NCI-H1417 (cell line): ENCODE results near the gene CCDC68.
"Not testable (repeated sequence)": the region's sequence is repeated elsewhere in the genome, so short reads cannot be mapped to it uniquely, and the experiment has no call there.

Experiments
- DNase-seq, 3 experiments: peaks; one replicate each; lab custom pipeline; 2025; lab: John Stamatoyannopoulos, UW

Gene CCDC68, protein sequence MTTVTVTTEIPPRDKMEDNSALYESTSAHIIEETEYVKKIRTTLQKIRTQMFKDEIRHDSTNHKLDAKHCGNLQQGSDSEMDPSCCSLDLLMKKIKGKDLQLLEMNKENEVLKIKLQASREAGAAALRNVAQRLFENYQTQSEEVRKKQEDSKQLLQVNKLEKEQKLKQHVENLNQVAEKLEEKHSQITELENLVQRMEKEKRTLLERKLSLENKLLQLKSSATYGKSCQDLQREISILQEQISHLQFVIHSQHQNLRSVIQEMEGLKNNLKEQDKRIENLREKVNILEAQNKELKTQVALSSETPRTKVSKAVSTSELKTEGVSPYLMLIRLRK

DNA sequence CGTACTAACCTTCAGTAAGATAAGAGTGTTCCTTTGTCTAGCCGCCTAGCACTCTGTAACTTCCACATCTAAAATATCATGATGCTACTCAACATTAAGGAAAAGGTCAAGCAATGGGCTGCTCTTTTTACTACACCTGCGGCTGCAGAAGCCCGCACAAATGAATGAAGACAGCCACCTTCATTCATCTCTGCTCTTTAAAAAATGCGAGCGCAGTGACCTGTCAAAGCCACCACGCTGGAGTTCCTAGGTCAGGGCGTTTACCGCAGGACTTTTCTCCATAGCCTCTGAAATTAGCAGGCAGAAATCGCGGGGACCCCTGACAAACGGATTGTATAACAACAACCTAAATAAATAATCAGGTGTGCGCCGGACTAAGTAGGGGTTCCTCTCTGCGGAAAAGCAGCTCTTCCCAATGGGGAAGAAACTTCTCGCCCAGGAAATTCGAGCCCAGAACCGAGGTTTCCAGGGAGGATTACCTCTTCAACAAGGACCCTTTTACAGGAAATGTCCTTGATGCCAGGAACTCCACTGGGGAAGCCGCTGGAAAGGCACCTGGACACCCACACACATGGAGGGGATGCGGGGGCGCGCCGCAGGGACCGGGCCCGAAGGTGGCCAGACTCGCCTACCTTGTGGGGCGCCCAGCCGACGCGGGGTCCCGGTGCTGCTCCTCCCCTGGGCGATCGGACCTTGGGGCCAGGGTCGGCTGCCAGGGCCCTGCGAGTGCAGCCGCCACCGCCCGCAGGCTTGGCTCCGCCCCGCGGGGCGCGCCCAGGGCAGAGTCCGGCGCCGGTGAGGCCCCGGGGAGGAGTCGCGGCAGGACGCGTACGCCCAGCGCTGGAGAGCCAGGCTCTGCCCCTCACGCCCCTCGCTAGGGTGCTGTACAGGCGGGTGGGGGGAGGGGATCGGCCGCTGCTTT is at the start of gene CCDC68:
TSS of gene CCDC68 (minus strand) at position 758 of the 922 bp plus-strand sequence. CDS start 16,670 bp downstream, outside the sequence.
- DNase-seq: no peak

DNA sequence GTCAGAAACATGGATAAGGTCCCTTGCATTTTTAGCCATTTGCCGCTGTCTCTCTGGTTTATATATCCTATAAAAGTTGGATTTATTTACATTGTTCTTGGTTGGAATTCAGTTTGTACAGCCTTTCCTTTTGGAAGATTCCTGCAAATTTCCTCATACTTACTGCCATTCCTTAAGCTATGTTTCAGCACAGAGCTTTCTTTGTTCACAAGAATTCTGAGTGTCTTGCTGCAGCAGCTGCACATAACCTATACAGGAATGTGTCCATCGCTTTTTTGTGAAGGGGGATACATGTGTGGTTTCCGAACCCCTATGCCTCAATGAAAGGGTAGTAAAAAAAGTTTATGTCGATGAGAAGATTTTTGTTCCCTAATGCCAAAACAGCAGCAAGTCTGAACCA is 48.3 kb upstream of the CCDC68 start:
- DNase-seq: no peak

DNA sequence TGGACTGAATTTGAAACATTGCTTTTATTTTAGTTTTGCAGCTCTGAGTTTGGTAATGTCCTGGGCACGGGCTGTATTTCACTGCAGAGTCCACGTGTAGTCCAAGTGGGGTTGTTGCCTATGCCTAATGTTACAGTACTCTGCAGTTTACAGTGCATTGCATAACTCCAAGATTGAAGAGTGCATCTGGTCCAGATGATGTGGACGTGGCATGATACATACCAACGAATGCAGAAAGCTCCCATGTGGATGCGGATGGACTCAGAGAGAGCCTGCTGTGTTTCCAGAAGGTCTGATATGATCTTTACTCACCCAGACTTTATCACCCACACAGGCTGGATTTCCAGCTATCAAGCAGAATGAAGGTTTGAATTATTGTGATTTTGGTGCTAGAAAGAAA is 44.4 kb upstream of the CCDC68 start:
- no peak for DNase-seq

DNA sequence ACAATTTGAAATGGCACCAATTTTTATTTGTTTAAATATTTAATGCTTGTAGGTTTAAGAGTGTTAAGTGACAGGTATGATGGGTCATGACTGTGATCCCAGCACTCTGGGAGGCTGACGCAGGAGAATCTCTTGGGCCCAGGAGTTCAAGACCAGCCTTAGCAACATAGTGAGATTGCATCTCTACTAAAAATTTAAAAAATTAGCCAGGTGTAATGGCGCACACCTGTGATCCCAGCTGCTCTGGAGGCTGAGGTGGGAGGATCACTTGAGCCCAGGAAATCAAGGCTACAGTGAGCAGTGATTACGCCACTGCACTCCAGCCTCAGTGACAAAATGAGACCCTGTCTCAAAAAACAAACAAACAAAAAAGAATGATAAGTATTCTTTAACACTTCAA is 43.0 kb upstream of the CCDC68 start:
- DNase-seq: no peak

DNA sequence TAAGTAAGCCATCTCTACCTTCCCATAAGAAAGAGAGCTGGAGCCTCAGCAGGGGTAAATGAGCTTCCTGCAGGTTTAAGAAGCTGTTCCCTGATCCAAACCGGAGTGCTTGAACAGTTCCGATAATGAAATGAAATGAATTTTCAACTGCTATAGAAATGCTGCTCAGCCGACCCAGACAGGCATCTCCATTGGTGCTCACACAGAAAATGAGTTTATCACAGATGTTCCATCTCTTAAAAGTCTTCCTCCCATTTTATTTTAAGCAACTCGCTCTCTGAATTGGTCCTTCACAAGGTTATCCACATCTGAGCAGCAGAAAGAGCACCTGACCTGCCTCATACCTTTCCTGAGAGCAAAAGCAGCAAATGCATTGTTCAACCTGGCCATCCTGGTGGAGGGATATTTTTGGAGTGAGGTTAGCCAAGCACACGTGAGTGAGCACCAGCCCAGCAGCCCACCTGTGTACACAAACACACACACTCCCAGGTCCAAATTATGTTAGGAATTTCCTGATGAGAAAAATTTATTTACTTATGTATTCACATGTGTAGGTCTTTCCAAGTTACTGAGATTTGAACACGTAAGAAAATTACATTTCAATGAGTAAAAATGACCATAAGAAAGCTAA is 42.2 kb upstream of the CCDC68 start:
- peak; percentile 29 to 75 (median 36) for DNase-seq

DNA sequence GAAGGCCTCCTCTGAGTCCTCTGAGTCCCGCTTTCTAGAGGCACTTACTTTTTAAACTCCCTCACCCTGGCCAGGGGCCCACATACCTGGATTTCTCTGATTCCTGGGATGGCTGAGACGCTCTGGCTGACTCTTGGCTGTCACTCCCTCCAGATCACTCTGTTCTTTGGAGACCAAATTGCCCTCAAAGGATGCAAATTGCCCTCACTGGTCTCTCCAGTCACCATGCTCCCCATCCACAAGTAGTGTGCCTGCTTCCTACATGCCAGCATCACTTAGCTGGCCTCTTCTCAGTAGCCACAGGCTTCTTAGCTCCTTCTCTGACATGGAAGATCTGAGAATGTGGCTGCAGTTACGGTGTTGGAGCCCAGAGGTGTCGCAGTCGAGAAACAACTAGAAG is 41.3 kb upstream of the CCDC68 start:
- DNase-seq: peak in 1 of 3 experiments; percentile 67

DNA sequence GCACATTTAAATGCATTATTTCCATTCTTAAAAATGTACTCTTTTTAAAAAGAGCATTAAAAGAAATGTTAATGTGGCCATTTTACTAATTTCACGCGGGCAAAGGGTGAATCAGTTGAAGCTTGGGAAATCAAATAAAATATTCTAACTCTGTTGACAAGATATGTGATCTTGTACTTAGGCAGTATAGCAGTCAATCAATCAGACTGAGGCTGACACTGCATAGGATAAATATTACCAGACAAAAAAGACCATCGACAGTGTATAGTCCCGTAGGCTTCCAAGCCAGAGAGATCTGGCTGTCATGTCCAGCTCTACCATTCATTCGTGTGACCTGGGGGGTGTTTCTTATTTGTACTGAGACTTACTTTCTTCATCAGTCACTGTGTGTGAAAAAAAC is 39.8 kb upstream of the CCDC68 start:
- DNase-seq: no peak

DNA sequence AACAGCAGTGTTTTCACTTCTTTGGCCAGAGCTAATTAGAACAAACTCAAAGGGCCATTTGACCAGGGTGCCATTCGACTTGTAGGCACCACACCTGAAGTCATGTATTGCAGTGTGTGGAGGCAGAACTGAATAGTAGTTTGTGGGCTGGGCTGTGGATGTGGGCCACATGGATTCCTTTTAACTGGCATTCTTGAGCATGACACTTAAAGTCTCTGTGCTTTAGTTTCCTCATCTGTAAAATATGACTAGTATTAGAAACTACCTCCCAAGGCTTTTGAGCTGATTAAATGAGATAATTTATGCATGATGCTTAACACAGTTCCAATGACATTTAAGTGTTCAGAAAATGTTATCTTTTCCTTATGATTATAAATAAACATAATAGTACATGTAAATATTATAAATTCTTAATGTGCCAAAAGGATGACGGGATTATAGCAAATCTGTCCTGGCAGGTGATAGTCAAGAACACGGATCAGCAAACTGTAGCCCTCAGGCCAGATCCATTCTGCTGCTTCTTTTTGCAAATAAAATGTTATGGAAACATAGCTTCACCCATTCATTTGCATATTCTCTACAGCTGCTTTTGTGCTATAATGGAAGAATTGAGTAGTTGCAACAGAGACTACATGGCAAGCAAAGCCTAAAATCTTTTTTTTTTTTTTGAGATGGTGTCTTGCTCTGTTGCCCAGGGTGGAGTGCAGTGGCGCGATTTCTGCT is 36.3 kb upstream of the CCDC68 start:
- no peak for DNase-seq

DNA sequence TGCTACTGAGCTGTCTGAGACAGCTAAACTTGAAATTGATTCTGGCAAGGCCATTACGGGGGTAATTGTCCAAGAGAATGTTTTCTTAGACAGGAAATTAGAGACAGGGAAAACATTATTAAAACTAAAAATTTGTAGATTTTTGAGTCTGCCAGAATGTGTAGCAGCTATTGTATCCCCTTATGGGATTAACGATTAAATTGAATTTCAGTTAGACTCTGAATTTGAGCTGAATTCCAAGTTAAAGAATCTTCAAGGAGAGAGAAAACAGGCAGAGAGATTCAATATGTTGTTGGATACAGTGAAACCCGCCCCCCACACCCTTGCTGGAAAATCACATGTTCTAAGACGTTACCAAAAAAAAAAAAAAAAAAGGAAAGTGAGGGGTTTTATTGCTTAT is 32.7 kb upstream of the CCDC68 start:
- DNase-seq: no peak

DNA sequence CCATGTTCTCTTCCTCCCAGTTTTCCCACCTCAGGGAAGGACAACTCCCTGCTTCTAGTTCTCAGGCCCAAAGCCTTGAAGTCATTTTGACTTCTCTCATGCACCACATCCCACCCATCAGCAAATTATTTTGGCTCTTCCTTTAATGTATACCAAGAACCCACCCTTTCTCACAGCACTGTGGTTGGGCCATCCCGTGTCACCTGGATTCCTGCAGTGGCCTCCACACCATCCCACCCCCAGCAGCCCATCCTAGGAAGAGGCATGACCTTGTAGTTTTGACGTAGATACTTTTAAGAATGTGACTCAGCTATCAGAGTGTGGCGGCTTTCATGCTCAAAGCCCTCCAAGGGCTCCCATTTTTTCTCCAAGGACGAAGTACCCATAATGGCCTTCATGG is 25.6 kb upstream of the CCDC68 start:
- no peak for DNase-seq

DNA sequence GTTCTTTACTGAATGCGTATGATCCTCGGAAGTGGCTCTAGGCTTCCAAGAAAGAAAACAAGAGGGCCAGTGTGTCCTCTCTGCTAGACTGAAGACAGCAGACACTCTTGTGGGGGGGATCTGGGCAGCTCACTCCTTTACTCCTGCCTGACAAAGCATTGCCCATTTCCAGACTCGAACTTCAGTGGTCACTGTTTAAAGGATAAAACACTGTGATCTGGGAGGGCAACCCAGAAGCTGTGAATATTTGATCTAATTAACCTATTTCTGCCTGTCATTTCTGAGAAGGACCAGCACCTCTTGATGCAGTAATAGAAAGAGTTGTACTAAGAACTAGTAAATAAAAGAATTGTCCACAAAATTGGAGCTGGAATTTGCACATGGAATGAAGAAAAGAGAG is 24.5 kb upstream of the CCDC68 start:
- no peak for DNase-seq

DNA sequence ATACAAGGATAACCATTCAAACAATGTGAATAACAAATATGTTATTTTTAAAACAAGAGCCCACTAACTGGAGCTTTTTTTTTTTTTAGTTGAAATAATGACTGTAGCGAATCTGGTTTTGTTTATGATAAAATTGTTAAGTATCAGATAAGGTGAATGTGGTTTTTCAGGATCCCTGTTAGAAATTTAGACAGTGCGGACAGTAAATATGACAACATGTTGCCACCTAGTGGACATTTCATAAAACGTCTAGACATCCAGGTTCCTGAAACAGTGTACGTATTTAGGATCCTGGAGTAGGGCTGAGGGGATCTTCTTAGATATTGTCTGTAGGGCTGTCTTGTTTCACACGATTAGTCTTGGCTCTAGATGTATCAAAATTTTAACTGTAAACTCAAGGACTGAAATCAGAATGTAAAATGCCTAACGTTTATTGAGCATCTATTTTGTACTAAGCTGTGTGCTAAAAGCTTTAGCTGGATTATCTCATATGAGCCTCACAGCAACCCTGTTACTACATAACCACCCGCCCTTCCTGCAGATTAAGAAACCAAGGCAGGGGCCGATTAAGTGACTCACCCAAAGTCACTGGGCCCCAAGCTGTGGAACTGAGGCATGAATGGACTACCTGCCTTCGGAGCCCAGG is 23.9 kb upstream of the CCDC68 start:
- peak; percentile 27 to 82 (median 44) for DNase-seq

DNA sequence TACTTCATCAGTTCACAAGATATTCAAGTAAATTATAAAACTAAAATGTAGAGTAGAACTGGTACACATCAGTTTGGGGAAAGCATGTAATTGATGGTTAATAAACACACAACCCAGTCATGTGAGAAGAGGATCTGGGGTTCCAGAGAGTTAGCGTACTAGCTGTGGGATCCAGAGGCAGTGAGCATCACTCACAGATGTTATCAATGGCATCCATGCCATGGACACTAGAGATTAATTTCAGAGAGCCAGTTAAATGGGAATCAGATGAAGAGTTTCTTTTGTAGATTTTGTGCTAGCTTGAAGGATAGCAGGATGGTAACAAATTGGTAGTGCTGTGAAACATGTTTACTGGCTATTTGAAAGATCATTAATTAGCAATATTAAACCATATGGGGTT is 21.8 kb upstream of the CCDC68 start:
- no peak for DNase-seq

DNA sequence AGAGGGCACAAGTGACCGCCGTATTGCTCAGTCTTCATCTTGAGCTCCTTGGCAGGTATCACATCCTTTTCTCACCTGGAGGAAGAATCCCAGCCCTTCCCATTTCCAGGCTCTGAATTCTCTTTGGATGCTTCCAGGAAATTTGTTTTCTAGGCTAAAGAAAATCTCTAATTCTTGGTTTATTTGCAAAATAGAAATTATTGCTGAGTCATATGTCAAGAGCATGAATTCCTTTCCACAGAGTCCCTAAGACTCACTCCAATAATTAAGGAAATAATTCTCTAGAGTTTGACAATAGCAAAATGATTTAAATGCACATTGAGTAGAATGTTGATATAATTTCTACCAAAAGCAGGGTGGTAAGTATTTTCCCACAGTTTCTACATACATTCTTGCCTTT is 16.3 kb upstream of the CCDC68 start:
- DNase-seq: no peak

DNA sequence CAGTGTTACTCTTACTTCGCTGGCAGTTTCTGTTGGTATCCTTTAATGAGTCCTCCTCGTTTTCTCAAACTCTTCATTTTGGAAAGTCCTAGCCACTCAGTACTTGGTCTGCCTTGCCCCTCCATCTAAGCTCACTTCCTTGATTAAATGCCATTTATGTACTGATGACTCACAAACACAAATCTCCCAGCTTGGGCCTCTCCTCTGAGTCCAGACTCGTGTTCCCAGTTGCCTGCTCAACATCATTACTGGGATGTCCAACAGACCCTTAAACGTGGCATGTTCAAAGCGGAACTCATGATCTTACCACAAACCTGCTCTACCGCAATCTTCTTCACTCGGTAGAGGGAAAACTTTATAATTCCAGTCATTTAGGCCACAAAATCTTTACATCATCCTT is 13.8 kb upstream of the CCDC68 start:
- no peak for DNase-seq

DNA sequence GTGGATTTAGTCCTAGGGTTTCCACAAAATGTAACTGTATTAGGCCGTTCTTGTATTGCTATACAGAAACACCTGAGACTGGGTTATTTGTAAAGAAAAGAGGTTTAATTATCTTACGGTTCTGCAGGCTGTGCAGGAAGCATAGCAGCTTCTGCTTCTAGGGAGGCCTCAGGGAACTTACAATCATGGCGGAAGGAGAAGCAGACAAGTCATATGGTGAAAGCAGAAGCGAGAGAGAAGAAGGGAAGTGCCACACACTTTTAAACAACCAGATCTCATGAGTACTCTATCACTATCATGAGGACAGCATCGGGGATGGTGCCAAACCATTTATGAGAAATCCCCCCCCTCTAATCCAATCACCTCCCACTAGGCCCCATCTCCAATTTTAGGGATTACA is 9.5 kb upstream of the CCDC68 start:
- DNase-seq: no peak

DNA sequence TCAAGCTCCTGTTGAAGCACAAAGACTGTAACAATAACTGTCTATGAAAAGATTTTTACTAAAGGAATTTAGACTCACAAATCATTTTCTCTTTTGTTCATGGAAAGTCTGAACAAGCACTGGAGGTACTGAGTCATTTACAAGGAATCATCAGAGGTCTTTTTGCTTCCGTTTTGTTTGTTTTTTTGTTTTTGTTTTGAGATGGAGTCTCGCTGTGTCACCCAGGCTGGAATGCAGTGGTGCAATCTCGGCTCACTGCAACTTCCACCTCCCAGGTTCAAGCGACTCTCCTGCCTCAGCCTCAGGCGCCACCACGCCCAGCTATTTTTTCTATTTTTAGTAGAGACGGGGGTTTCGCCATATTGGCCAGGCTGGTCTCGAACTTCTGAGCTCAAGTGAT is 9.0 kb upstream of the CCDC68 start:
- DNase-seq: not testable (repeated sequence)

DNA sequence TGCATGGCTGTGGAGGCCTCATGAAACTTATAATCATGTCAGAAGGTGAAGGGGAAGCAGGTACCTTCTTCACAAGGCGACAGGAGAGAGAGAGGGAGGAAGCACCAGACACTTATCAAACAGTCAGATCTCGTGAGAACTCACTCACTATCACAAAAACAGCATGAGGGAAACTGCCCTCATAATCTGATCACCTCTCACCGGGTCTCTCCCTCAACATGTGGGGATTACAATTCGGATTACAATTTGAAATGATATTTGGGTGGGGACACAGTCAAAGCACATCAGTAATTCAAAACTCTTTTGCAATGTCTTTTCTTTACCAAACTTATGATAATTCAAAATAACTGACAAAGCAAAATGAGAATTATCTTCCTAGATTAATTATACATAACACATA is 8.5 kb upstream of the CCDC68 start:
- DNase-seq: no peak

DNA sequence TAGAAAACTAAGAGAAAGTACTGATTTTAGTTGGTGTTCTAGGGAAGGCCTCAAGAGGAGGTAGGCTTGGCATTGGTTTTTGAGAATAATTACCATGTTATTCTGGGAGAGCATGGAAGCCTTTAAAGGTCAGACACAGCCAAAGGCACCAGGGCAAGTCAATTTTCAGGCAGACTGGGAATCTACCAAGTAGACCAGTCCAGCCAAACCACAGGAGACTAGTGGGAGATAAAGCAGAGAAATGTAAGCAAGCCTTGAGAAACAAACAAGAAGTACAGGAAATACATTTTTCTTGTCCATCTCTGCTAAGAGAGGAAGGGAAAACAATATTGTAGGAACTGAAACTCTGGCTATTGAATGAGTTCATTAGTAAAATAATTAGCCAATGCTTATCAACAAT is 5.5 kb upstream of the CCDC68 start:
- no peak for DNase-seq

DNA sequence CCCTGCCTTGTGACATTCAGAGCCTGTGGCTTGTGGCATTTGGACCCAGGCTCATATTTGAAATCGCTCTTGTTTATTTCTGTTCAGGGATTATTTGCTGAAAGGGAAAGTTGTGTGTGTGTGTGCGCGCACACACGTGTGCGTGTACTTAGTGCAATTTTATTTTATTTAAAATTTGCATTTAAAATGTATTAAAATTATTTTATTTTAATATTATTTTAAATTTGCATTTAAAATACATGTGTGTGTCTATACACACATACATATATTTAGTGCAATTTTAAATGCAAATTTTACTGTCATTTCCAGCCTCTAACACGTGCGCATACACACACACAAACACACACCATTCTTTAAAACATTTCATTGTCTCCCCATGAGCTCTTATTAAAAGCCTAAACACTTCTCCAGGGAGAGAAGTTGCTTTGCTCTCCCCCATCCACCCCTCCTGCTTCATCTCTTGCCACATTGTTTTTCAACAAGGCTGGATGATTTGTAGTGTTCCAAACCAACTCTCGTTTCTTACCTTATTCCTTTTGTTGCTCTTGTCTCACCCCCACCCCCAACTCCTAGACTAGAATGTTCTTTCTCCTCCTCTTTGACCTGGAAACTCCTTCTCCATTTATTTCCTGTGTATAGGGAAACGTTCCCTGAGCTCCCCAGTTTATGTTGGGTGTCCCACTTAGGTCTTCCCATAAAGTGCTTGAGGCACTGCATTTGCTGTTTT is 3.8 kb upstream of the CCDC68 start:
- DNase-seq: no peak

DNA sequence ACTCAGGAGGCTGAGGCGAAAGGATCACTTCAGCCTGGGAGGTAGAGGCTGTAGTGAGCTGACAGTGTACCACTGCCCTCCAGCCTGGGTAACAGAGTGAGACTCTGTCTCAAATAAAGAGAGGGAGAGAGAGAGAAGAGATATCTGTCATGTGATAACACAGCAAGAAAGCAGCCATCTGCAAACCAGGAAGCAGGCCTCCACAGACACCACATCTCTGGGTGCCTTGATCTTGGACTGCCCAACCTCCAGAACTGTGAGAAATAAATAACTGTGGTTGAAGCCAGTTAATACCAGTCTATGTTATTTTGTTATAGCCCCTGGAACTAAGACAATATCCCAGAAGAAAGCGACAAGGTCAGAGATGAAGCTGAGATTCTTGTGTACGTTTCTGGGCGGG is 2.6 kb upstream of the CCDC68 start:
- DNase-seq: no peak
